Suprapubic skin (tissue), 4 donors: Measurements from ENCODE around the gene RSAD2.

Experiments
- CTCF ChIP-seq, 2 donors: fragments of 200-600 bp in 1 of 2; fragments of 450-650 bp in 1 of 2; sonication (generic) in 1 of 2; IDR thresholded peaks; one replicate each; pipeline ENCODE4 v1.5.1; 2016 to 2019; ENCODE audit warnings: antibody characterized with exemption in 2 of 2, mild to moderate bottlenecking in 1 of 2, moderate library complexity in 1 of 2
- EP300 ChIP-seq: sonication (generic); formaldehyde crosslinking; IDR thresholded peaks from one replicate; pipeline ENCODE4 v1.6.1; 2017; ENCODE audit warnings: antibody characterized with exemption
- POLR2A ChIP-seq, 2 donors: fragments of 450-650 bp; IDR thresholded peaks; one replicate each; pipeline ENCODE4 v1.6.1; 2017; ENCODE audit warnings: antibody characterized with exemption in 2 of 2, mild to moderate bottlenecking in 2 of 2, moderate library complexity in 2 of 2
- POLR2AphosphoS5 ChIP-seq, 3 donors: sonication (generic); formaldehyde crosslinking; IDR thresholded peaks; one replicate each; pipeline ENCODE4 v1.6.1; 2017; ENCODE audit warnings: antibody characterized with exemption in 3 of 3

GRCh38 chr2:6874032-6874431, 3.5 kb upstream of the RSAD2 start:
- TF ChIP-seq CTCF (IDR thresholded peaks at IDR 0.05) (no peak), POLR2A (IDR thresholded peaks at IDR 0.05) (no peak), EP300 (no peak), POLR2AphosphoS5 (IDR thresholded peaks at IDR 0.05) (no peak)
